ENCODE measurements around the gene EGFL7.

- TF ChIP-seq CTCF (IDR thresholded peaks at IDR 0.05) (no peak), POLR2A (IDR thresholded peaks at IDR 0.05) (no peak), POLR2AphosphoS5 (IDR thresholded peaks at IDR 0.05) (peak; percentile 71 to 93 (median 86))
These were observed 37.6 kb downstream of the EGFL7 start for GRCh38 chr9:136700304-136700703.

Data from sigmoid colon (tissue), 4 donors.